HG03066 (cell line): ENCODE measurements around the gene ATXN2.

Experiments used
- ATAC-seq: cut with Tn5 transposase; IDR thresholded peaks from one replicate; pipeline ENCODE4 v1.9.1; 2021; ENCODE audit warnings: low read depth; ENCODE audit not compliant: unreplicated experiment

The ATXN2 gene

DNA sequence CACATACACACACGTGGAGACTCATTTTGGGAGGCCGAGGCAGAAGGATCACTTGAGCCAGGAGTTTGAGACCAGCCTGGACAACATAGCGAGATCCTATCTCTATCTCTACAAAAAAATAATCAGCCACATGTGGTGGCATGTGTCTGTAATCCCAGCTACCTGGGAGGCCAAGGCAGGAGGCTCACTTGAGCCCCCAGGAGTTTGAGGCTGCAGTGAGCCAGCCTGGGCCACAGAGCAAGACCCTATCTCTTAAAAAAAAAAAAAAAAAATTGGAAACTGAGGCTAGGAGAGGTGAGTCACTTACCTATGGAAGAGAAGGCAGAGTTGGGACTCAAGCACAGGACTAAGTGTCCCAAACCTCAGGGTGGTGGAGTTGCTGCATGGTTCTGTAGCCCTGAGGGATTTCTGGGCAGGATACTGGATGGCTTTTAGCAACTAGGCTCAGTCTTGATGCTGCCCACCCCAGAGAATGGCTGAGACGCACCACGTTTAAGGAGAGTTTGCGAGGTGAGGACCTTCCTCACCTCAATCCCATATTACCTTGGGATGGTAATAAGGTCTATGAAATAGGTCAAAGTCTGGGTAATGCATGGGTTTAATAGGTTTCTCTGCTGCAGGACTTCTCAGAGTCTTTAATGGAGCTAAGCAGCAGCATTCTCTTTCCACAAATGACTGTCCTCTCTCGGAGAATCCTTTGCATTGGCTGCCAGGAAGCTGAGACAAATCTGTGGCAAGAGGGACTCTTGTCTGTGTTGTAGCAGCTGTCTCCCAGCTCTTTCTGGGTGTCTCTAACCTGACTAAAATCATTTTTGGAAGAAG, 157.8 kb downstream of the ATXN2 start:
- ATAC-seq = no peak

DNA sequence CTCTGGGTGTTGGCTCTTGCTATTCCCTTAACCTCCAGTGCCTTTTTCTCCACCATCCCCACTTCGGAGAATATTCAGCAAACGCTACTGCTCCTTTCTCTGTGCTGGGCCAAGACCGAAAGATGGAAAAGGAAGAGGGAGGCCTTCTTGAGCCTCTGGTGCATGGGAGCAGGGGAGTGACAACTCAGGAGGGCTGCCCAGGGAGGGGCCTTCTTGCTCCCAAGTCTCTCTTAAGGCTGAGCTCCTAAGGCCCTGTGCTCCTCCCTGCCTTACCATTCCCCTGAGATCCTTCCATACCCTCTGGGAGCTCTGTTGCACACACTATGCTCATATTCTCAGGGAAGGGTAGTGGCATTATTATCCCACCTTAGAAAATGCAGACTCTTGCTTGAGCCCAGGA, 158.5 kb downstream of the ATXN2 start:
- no peak for ATAC-seq

DNA sequence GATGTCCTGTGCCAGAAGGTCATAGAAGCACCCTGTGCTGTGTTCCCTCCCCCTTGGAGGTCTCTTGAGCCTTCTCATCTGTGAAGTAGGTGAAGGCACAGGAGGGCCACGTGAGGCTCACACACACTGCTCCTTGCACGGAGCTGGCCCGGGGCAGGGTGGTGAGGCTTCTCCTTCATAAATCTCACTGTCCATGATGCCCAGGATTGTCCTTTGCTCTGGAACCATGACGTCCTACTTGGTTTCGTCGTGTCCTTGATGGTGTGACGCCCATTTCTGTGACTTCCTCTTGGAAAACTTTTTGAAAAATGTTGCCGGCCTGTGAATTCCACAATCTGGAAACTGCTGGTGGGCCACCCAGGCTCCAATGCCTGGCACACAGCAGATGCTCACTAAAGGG, 159.0 kb downstream of the ATXN2 start:
- ATAC-seq = no peak

DNA sequence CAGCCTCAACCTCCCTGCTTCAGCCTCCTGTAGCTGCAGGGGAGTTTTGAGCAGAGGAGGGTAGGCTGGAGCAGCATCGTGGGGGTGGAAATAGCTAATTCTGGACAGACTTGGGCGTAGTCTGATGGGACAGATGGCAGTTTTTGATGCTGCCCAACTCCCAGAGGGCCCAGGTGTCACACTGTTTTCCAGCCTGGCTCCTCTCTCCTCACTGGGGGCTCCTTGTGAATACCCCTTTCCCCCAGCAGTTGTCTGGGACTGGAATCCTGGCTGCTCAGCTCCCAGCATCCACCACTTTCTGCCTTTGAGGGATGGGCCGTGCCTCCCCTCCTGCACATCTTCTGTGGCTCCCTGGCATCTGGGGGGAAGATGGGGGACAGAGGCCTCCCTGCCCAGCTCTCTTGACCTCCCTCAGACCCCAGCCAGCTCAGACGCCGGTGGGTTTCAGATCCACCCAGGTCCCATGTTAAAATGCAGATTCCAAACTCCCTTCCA, 159.4 kb downstream of the ATXN2 start:
- ATAC-seq = no peak

DNA sequence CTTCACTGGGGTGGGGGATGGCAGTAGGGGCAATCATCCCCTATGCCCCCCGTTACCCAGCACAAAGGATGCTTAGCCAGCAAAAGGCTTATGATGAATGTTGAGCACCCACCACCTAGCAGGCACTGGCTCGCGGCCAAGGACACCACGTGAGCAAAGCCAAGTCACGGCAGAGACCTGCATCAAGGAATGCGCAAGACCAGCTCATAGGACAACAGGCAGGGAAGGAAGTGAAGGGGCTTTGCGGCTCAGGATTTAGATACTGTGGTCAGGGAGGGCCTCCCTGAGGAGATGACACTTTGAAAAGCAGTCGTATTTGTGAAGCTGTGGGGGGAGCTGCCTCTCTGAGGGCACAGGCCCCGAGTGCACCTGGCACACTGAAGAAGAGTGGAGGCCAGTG, 160.6 kb downstream of the ATXN2 start:
- ATAC-seq = no peak

DNA sequence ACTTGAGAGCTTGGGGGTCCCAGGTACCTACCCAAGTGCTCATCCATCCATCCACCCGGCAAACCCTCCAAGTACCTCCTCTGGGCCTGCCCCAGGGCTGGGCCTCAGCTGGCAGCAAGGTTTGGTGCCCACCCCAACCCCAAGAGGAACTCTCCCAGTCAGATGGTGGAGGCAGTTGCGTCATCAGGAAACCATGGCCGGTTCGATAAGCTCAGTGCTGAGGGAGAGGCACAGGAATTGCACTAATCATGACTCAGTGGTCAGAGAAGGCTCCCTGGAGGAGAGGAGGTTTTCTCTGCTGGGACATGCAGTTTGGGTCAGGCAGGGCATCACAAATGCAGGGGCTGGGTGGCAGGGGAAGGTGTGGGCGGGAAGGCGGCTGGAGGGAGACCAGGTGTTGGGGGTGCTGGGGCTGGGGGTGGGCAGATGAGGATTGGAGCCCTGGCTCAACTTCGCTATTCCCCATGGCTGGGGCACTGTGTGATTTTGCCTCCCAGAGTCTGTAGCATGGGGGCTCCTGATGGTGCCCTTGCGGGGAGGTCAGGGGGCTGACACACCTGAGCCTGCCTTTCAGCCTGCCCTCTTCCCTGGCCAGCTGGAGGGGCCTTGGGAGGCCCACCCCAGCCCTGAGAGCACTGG, 161.2 kb downstream of the ATXN2 start:
- ATAC-seq = no peak

DNA sequence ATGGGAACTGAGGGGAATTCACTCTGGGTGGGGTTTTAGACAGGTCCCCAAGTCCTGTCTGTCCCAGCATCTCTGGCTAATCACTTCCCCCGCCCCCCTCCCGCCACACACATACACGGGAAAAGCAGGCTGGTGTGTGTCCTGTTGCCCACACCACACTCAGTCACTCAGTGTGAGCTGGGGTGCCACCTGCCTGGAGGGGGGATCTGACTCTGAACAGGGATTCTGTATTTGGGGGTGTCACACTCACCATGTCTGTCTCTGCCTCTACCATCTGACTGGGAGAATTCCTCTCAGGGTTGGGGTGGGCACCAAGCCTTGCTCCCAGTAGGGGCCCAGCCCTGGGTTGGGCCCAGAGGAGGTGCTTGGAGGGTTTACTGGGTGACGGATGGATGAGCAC, 162.3 kb downstream of the ATXN2 start:
- ATAC-seq = no peak

DNA sequence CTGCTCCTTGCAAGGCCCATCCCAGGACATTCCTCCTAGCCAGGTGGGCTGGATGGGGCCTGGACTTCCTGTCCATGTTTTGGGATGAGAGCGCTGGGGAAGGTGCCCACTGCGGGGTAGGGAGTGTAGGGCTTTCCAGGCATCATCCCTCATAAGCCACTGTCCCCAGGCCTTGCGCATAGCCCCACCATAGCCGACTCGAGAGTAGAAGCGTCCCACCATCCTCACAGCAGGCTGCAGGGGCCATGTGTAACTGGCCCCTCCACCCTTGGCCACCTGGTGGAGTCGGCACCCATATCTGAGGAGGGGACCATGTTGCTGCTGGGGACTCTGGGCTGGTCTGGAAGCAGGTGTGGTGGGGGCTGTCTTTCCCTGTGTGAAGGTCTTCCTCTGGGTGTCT, 162.8 kb downstream of the ATXN2 start:
- no peak for ATAC-seq

DNA sequence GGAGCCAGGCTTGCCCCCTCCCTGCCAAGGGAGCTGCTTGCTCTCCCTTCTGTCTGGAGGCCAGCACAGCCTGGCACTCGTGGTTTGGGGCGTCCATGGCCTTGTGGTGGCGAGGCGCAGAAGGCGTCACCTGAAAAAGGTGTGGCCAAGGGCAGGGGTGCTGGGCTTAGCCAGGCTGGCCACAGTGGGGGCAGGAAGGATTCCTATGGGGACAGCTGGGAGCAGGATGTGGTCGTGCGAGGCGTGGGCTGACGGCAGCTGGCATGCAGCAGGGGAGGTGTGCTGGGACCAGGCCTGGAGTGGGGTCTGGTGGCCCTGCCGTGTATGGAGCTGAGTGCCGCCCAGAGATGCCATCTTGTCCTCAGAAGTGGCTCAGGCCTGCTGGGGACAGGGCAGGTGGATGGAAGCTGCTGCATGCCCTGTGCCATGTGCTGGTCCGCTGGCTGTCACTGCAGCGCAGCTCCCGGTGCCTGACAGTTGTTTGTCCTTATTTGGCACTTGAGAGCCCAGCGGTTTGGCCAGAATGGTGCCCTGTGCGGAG, 163.4 kb downstream of the ATXN2 start:
- no peak for ATAC-seq

DNA sequence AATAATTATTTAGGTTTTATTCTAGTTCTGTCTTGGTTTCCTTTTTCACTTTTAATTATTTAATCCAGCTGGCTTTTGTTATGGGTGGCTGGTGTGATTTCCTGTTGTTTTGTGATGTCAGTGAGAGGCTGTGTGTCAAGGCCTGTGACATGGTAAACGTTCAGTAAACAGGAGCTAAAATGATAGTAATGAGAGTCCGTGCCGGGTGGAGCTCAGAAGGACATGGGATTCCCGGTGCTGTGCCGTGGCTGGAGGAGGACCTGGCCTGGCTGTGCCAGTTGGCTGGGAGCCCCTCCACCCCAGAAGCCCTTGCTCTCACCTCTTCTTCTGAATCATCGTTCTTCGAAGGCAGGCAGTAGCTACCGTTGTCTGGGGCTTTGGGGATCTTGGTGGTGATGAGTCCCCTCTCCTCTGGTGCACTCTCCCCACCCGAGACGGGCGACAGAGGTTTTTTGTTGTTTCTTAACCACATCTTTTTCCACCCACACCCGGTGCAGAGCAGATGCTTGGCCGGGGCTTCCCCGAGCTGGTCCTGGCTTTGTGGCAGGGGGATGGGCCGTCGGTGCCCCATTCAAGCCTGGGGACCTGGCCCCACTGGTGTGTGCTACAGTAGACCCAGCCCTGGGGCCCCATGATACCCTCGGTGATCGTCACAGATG, 164.3 kb downstream of the ATXN2 start:
- ATAC-seq = peak; percentile 67

DNA sequence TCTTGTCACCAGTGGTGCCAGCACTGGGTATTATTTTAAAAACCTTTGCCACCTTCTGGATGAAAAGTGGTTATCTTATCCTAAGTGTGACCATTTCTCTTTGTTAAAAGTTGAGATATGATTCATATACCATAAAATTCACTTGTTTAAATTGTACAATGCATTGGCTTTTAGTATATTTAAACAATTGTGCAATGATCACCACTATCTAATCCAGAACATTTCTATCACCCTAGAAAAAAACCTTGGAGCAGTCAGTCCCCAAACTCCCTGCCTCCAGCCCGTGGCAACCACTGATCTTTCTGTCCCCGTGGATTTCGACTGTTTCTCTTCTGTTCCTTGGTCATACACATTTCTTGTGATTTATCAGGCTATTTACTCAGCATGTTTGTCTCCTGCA, 165.1 kb downstream of the ATXN2 start:
- ATAC-seq = no peak

DNA sequence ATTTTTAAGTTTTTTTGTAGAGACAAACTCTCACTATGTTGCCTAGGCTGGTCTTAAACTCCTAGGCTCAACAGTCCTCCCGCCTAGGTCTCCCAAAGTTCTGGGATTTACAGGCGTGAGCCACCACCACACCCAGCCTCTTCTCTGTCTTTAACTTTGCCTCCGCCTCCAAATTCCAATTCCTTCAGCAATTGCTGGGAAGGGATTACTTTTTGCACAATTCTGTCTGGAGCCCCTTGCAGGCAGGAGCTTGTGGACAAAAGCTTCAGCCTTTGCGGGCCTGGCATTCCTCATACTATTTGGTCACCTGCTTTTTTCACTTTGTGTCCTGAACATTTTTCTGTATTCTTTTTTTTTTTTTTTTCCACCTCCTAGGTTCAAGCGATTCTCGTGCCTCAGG, 167.3 kb downstream of the ATXN2 start:
- no peak for ATAC-seq

DNA sequence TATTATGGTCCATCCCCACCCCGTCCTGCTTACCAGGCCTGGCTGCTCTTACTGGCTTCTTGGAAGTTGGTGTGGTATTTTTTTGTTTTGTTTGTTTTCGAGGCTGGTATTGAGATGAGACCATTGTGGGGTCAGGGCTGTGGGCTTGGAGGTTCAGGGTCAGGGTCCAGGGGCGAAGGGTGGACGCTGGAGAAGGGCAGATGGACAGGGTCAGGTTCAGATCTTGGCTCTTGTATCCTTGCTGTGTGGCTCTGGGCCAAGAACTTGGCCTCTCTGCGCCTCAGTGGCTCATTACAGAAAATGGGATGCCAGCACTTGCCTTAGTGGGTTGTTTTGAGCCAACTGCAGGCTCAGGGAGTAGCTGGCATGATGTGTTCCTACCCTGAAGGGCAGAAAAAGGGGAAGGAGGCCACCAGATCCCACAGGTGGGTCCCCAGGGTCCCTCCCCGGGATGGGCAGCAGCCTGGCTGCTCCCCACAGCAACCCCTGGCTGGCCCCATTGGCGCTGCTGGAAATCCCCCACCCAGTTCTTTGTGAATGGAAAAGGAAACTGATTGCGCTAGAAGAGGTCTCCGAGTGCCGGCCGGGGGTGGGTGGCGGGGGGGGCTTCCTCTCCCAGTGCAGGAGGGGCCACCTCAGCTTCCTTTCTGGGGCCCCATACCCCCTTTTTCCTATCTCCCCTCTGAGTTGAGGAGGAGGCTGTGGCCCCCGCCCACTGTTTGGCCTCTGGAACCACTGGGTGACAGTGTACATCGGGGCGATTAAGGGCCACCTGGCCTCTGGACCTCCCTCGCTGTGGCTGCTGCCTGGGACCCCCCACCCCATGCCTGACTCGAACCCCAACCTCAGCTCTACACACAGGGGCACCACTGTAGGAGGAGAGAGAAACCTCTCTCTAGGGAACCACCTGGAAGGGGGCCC, 168.4 kb downstream of the ATXN2 start:
- ATAC-seq = no peak

DNA sequence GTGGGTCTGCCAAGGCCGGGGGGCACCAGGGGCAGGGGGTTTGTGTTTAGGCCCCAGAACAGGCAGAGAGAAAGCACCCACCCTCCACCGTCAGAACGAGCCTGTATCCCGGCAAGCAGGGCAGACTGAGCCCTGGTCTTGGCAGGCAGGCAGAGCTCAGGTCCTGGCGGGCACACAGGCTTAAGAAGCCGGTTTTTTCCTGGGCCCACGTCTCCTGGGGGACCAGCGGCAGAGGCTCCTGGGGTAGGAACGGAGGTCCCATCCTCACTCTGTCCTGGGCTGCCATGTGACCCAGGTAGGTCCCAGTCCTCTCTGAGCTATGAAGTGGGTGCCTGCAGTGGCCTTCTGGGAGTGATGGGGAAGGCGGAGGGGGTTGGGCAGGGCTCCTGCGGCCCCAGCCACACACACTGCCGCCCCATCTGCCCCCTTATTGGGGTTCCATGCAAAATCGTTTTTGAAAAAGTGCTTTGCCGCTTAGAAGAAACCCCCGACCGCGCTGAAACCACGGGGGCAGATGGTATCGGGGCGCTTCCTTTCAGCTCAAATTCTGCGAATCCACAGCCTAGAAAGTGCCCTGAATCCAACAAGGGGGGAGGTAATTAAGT, 169.2 kb downstream of the ATXN2 start:
- ATAC-seq = no peak

DNA sequence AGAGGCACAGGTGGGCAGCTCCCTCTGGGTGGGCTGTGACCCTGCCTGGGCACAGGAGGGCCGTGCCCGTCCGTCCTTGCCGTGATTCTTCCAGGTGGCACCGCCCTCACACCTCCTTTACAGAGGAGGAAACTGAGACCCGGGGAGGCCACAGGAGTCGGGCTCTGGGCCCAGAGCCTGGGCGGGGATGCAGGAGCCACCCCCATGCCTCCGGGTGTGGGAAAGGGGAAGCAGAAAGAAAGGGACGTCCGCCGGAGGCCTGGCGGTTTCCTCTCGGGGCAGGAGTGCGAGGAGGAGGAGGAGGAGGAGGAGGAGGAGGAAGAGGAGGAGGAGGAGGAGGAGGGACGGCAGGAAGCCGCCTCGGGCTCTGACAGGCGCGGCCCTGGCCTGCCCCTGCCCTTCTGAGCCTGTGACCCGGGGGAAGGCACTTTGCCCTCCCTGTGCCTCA, 170.4 kb downstream of the ATXN2 start:
- no peak for ATAC-seq

DNA sequence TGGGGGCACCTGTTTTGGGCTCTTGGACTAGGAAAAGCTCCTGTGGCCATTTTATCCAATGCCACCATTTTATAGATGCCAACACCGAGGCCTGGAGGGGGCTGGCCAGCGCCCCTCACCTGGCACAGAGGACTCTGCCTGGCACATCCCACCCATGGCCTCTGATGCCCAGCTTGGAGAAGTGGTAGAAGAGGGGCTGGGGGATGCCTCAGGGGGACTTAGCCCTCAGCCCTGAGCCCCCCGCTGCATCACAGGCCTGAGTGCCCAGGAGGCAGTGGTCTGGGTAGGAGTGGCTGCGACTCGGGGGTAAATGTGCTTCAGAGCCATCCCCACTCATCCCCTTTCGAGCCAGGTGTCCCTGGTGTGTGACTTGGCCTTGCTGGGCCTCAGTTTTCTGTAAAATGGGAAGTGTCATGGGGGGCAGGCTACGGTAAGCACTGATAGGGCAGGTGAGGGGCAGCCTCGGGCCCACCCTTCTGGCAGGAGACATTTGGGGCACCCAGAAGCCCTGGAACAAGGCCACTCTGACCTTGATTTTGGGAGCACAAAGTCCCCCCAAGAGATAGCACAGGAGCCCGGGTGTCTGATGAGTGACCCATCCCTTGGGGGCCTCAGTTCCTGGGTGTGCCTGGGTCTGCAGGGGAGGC, 170.9 kb downstream of the ATXN2 start:
- no peak for ATAC-seq

DNA sequence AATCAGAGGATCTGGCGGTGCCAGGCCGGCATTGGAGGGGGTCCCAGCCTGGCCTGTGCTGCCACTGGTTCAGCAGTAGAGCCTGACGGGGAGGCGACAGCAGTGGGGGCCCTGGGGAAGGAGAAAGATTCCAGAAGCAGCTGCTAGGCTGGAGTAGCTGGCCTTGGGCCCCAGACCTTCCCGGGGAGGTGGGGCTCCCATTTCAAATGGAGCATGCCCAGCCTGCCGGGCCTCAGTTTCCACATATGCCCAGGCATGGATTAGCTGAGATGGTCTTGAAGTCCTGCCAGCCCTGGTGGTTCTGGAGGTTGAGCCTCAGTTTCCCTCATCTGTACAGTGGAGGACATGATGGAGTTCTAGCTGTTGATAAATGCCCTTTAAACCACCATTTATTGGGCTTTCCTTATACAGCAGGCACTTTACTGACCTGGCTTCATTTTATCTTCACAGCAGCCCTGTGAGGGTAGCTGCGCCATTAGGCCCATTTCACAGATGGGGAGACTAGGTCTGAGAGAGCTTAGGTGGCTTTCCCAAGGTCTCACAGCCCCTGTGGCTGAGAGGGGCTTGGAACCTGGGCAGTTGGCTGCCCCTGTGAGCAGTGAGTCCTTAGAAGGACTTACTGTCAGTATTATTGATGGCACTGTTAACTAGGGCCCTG, 171.6 kb downstream of the ATXN2 start:
- ATAC-seq = no peak

DNA sequence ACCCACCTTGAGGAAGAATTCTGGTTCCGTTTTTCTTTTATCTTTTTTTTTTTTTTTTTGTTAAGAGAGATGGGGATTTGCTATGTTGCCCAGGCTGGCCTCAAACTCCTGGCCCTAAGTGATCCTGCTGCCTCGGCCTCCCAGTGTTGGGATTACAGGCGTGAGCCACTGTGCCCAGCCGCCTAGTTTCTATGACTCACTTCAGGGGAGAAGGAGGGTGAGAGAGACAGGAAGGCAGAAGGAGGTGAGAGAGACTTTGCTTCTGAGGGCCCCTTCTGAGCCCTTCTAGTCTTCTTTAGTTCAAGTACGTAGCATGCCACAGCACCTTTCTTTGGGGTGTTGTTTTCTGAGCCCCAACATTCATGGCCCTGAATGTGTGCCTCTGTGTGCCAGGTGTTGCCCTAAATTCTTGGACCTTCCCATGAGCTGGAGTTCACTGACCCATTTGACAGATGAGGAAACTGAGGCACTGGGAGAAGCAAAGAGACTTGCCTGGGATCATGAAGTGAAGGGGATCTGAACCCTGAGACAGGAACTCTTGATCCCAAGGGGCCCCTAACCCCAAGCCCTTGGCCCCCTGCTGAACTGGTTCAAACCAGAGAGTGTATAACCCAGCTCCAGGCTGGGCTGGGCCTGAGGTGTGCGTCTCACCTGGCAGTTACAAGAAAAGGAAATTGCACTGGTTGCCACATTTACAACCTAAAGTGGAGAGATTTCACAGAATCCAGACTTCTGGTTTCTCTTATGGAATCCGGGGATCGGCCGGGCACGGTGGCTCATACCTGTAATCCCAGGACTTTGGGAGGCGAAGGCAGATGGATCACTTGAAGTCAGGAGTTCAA, 172.6 kb downstream of the ATXN2 start:
- ATAC-seq = no peak
